MM.1S (cell line): Measurements from ENCODE around the gene NMB.

Experiments used
- DNase-seq: peaks from one replicate; pipeline ENCODE4 v3.0.0-alpha.2; 2015
- H2AFZ ChIP-seq: fragments of 300-600 bp; sonication (generic); 2 replicates; pipeline ENCODE4 v1.6.0; 2016; ENCODE audit warnings: antibody characterized with exemption, low read length
- H3F3A ChIP-seq: fragments of 300-600 bp; sonication (generic); 2 replicates; pipeline ENCODE4 v1.6.1; 2016; ENCODE audit warnings: mild to moderate bottlenecking, antibody characterized with exemption, low read length, moderate library complexity, mixed read lengths; ENCODE audit not compliant: insufficient read depth
- H3K27ac ChIP-seq: fragments of 300-600 bp; sonication (generic); 2 replicates; pipeline ENCODE4 v1.5.1; 2016; ENCODE audit warnings: mild to moderate bottlenecking, low read length
- H3K27me3 ChIP-seq: fragments of 300-600 bp; sonication (generic); replicated peaks from 2 replicates; pipeline ENCODE4 v1.6.0; 2016; ENCODE audit warnings: low read length; ENCODE audit not compliant: insufficient read depth
- H3K36me3 ChIP-seq: fragments of 300-600 bp; sonication (generic); replicated peaks from 2 replicates; pipeline ENCODE4 v1.6.1; 2016; ENCODE audit warnings: mild to moderate bottlenecking, low read length, mixed read lengths; ENCODE audit not compliant: insufficient read depth
- H3K4me1 ChIP-seq: fragments of 300-600 bp; sonication (generic); 2 replicates; pipeline ENCODE4 v1.6.1; 2016; ENCODE audit warnings: low read length, mixed read lengths
- H3K4me2 ChIP-seq: fragments of 300-600 bp; sonication (generic); 2 replicates; pipeline ENCODE4 v1.6.0; 2016; ENCODE audit warnings: low read depth, low read length
- H3K4me3 ChIP-seq: fragments of 300-600 bp; sonication (generic); 2 replicates; pipeline ENCODE4 v1.5.1; 2016; ENCODE audit warnings: low read length, mixed read lengths
- H3K79me2 ChIP-seq: fragments of 300-600 bp; sonication (generic); 2 replicates; pipeline ENCODE4 v1.6.1; 2016; ENCODE audit warnings: mixed run types, low read length, mixed read lengths
- H3K9ac ChIP-seq: fragments of 300-600 bp; sonication (generic); 2 replicates; pipeline ENCODE4 v1.6.1; 2016; ENCODE audit warnings: low read length, mixed read lengths
- H3K9me2 ChIP-seq: fragments of 300-600 bp; sonication (generic); replicated peaks from 2 replicates; pipeline ENCODE4 v1.6.1; 2016; ENCODE audit warnings: mild to moderate bottlenecking, low read length, mixed read lengths; ENCODE audit not compliant: insufficient read depth
- H3K9me3 ChIP-seq: fragments of 300-600 bp; sonication (generic); replicated peaks from 2 replicates; pipeline ENCODE4 v1.6.1; 2016; ENCODE audit warnings: mild to moderate bottlenecking, low read length, mixed read lengths; ENCODE audit not compliant: insufficient read depth
- H4K20me1 ChIP-seq: fragments of 300-600 bp; sonication (generic); 2 replicates; pipeline ENCODE4 v1.6.1; 2016; ENCODE audit warnings: mild to moderate bottlenecking, low read length, moderate library complexity, mixed read lengths; ENCODE audit not compliant: insufficient read depth
- EZH2 ChIP-seq: fragments of 300-600 bp; sonication (generic); optimal IDR thresholded peaks from 2 replicates; pipeline ENCODE3; 2017; ENCODE audit warnings: low read depth, mild to moderate bottlenecking, antibody characterized with exemption, low read length, mixed read lengths
- EZH2phosphoT487 ChIP-seq: fragments of 300-600 bp; sonication (generic); IDR thresholded peaks from 2 replicates; pipeline ENCODE4 v1.6.1; 2018; ENCODE audit warnings: antibody characterized with exemption, low read length
- TF ChIP-seq, protein P1 (sequence below): fragments of 300-600 bp; sonication (generic); IDR thresholded peaks from 2 replicates; pipeline ENCODE4 v1.5.1; 2016; ENCODE audit warnings: antibody characterized with exemption, low read length, mixed read lengths

NMB gene

DNA sequence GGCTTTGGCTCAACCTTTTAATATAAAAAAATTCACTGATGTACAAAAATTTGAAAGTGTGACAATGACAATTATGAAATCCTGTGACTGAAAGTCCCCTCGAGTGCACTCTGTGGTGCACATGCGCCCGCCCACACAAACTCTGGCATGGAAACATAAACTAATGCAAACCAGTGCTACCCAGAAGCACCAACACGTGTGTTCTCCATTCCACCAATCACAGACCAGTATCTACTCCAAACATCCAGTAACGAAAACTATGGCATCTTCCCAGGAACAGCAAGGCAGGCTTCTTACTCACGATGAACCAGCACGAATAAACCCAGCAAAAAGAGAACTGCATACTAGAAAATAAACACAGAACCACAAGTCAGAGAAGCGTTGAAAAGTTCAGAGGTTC lies 11.7 kb upstream of the NMB start:
- Histone ChIP-seq H3K9me3 (no peaks in the 10 kb centered on the region), H3K27ac (no peak overlapping the region), H3K27me3 (no peaks in the 10 kb centered on the region), H3K36me3 (peaks cover 8% of the 10 kb centered on the region), H4K20me1 (no peaks in the 10 kb centered on the region), H3K9me2 (no peaks in the 10 kb centered on the region), H3F3A (no peaks in the 10 kb centered on the region), H3K9ac (no peak overlapping the region), H3K79me2 (no peaks in the 10 kb centered on the region), H3K4me3 (no peak overlapping the region), H2AFZ (no peak overlapping the region), H3K4me1 (no peaks in the 10 kb centered on the region), H3K4me2 (no peak overlapping the region)
- no peak for DNase-seq
- TF ChIP-seq EZH2phosphoT487 (no peak), EZH2 (no peak)
- TF ChIP-seq, protein P1, sequence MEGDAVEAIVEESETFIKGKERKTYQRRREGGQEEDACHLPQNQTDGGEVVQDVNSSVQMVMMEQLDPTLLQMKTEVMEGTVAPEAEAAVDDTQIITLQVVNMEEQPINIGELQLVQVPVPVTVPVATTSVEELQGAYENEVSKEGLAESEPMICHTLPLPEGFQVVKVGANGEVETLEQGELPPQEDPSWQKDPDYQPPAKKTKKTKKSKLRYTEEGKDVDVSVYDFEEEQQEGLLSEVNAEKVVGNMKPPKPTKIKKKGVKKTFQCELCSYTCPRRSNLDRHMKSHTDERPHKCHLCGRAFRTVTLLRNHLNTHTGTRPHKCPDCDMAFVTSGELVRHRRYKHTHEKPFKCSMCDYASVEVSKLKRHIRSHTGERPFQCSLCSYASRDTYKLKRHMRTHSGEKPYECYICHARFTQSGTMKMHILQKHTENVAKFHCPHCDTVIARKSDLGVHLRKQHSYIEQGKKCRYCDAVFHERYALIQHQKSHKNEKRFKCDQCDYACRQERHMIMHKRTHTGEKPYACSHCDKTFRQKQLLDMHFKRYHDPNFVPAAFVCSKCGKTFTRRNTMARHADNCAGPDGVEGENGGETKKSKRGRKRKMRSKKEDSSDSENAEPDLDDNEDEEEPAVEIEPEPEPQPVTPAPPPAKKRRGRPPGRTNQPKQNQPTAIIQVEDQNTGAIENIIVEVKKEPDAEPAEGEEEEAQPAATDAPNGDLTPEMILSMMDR = no peak

DNA sequence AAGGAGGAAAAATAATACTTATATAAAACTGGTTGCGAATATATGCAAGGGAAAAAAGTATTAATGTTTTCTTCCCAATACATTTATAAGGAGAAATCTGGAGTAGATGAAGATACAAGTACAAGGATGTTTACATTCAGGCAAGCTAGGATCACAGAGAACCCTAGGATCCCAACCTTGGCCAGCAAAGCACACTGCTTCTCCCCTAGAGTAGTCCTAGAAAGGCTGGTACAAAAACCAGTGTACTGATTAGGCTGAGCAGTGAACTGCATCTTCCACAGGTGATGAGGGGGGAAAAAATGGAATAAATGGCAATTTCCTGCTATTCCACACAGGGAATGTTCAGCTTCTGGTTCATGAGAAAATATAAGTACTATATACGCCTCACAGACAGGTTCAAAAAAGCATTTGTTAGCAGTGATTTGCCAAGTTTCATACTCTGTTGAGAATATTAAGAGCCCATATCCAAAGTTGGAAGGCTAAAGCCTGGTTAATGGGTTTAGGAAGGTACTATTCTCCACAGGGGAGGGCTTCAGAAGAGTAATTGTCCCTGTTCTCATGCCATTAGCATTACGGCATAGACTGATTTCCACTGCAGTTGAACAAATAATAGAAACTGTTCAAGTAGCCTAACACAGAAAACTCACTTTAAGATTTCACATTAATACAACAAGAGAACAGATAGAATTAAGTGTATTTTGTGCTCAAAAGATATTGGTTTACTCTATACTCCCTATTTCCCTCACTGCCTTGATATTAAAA lies 10.4 kb upstream of the NMB start:
- Histone ChIP-seq H3K36me3 (peaks cover 8% of the 10 kb centered on the region), H3K9me2 (no peaks in the 10 kb centered on the region), H3K79me2 (no peaks in the 10 kb centered on the region), H2AFZ (no peak overlapping the region), H3K27me3 (no peaks in the 10 kb centered on the region), H3K27ac (no peak overlapping the region), H3K4me1 (no peaks in the 10 kb centered on the region), H3K4me3 (no peak overlapping the region), H4K20me1 (no peaks in the 10 kb centered on the region), H3K4me2 (no peak overlapping the region), H3K9me3 (no peaks in the 10 kb centered on the region), H3F3A (no peaks in the 10 kb centered on the region), H3K9ac (no peak overlapping the region)
- no peak for DNase-seq
- TF ChIP-seq EZH2 (no peak), EZH2phosphoT487 (no peak)
- TF ChIP-seq, protein P1 = no peak

DNA sequence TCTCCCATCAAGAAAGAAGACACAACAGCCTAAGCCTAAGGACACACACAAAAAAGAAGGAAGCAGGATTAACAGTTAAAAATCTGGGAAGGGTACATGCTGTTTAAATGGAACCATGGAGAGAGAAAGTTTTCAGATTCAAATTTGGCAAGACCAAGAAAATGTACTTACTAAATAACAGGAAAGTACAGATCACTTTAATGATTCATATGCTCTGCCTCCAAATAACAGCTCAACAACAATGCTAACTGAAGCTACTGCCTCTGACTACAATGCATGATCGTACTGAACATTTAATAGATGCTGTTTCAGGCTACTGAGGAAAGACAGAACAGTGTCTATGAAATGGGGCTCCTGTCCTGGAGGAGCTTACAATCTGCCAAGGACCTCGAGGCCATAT lies 8.4 kb upstream of the NMB start:
- H3K4me3 ChIP-seq = no peak overlapping the region
- no peaks in the 10 kb centered on the region for H3F3A ChIP-seq
- no peak for TF ChIP-seq EZH2phosphoT487
- TF ChIP-seq, protein P1 = no peak
- no peak for TF ChIP-seq EZH2
- H3K9ac ChIP-seq = no peak overlapping the region
- no peaks in the 10 kb centered on the region for H3K9me2 ChIP-seq
- no peaks in the 10 kb centered on the region for H4K20me1 ChIP-seq
- peaks cover 8% of the 10 kb centered on the region for H3K36me3 ChIP-seq
- no peak overlapping the region for H3K27ac ChIP-seq
- no peak overlapping the region for H2AFZ ChIP-seq
- H3K4me1 ChIP-seq = no peaks in the 10 kb centered on the region; the same call in 1 of the 2 replicates
- no peak for DNase-seq
- H3K27me3 ChIP-seq = no peaks in the 10 kb centered on the region
- H3K4me2 ChIP-seq = no peak overlapping the region
- H3K79me2 ChIP-seq = no peaks in the 10 kb centered on the region
- H3K9me3 ChIP-seq = no peaks in the 10 kb centered on the region
